ENCODE data around the gene RHD. TPM values are rescaled to one million over a fixed set of nuclear protein-coding genes. Genes with fewer than 3 reads are reported as not detected.

Gene RHD
- total and polyA plus RNA-seq, 3 donors from 2014 or later, result 0.34 to 0.50 (median 0.47) TPM

DNA sequence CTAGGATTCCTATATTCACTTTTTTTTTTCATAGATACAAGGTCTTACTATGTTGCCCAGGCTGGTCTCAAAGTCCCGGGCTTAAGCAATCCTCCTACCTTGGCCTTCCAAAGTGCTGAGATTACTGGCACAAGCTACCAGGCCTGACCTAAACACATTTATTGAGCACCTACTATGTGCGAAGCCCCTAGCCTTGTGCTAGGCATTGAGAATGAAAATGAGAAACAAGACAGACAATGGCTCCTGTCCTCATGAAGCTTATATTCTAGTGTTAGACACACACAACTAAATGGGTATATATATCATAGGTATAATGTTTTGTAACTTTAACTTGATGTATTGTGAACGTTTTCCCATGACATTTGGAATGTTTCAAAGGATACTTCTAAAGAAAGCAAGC lies 77.3 kb downstream of the RHD start:
- Histone ChIP-seq H3K9me3 (no peaks in the 10 kb centered on the region), H3K36me3 (ENCODE audit: low read depth, missing control alignments) (no peaks in the 10 kb centered on the region), H3K27me3 (no peaks in the 10 kb centered on the region), H3K4me3 (no peak overlapping the region), H3K27ac (no peak overlapping the region), H3K4me1 (no peaks in the 10 kb centered on the region)
- intact Hi-C loops (cut with DNase I; ENCODE audit: low total_unique reads), result no loop called here
- no peak for DNase-seq
- WGBS, 2 donors, result 94 to 95% methylated on average over 3 of the region's 3 CpGs
- TF ChIP-seq, protein P1, sequence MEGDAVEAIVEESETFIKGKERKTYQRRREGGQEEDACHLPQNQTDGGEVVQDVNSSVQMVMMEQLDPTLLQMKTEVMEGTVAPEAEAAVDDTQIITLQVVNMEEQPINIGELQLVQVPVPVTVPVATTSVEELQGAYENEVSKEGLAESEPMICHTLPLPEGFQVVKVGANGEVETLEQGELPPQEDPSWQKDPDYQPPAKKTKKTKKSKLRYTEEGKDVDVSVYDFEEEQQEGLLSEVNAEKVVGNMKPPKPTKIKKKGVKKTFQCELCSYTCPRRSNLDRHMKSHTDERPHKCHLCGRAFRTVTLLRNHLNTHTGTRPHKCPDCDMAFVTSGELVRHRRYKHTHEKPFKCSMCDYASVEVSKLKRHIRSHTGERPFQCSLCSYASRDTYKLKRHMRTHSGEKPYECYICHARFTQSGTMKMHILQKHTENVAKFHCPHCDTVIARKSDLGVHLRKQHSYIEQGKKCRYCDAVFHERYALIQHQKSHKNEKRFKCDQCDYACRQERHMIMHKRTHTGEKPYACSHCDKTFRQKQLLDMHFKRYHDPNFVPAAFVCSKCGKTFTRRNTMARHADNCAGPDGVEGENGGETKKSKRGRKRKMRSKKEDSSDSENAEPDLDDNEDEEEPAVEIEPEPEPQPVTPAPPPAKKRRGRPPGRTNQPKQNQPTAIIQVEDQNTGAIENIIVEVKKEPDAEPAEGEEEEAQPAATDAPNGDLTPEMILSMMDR (IDR thresholded peaks at IDR 0.05), result no peak
- TF ChIP-seq POLR2A (IDR thresholded peaks at IDR 0.05), result no peak

DNA sequence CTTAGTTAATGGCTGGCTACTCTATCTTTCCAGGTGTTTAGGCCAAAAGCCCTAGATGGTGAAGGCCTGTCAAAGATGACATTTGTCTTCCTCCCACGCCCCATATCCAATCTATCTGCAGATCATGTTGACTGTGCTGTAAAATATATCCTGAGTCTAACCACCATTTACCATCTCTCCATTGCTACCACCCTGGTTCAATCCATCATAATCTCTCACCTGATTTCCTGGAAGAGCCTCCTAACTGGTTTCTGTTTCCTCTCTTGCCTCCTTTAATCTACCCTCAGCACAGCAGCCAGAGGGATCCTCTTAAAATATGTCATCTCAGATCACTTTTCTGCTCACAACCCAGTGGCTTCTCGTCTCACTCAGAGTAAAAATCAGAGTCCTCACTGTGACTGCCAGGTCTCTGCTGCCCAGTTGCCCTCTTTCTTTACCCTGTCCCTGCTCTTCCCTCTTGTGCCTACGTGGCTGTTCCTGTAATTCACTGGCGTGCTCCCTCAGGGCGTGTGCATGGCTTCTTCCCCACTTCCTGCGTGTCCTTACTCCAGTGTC lies 83.6 kb downstream of the RHD start:
- no peaks in the 10 kb centered on the region for H3K27me3 ChIP-seq
- TF ChIP-seq, protein P1 (IDR thresholded peaks at IDR 0.05), result no peak
- no peak for TF ChIP-seq POLR2A (IDR thresholded peaks at IDR 0.05)
- H3K36me3 ChIP-seq (ENCODE audit: low read depth, missing control alignments), result no peaks in the 10 kb centered on the region
- H3K4me1 ChIP-seq, result no peaks in the 10 kb centered on the region
- H3K4me3 ChIP-seq, result no peak overlapping the region
- 91 to 92% methylated on average over 6 of the region's 6 CpGs for WGBS, 2 donors
- H3K9me3 ChIP-seq, result no peaks in the 10 kb centered on the region
- no peak for DNase-seq
- H3K27ac ChIP-seq, result no peak overlapping the region
- intact Hi-C loops (cut with DNase I; ENCODE audit: low total_unique reads), result no loop called here

DNA sequence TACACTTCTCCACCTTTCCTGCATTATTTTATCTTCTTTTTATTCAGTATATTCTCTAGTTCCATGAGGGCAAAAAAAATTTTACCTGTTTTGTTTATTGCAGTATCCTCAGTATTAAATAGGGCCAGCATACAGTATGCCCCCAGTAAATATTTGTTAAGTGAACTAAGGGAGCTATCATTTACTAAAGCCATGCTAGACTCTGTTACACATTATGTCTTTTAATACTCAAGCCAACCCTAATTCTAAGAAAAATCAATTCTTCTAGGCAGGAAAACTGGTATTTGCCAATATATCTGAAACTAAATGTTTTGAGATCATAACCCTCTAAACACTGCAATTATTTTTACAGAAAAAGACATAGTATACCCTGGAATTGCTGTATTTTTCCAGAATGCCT lies 84.1 kb downstream of the RHD start:
- no peak for DNase-seq
- no peaks in the 10 kb centered on the region for H3K9me3 ChIP-seq
- TF ChIP-seq, protein P1 (IDR thresholded peaks at IDR 0.05), result no peak
- TF ChIP-seq POLR2A (IDR thresholded peaks at IDR 0.05), result no peak
- no peaks in the 10 kb centered on the region for H3K4me1 ChIP-seq
- H3K27me3 ChIP-seq, result no peaks in the 10 kb centered on the region
- no peaks in the 10 kb centered on the region for H3K36me3 ChIP-seq (ENCODE audit: low read depth, missing control alignments)
- no peak overlapping the region for H3K27ac ChIP-seq
- intact Hi-C loops (cut with DNase I; ENCODE audit: low total_unique reads), result no loop called here
- H3K4me3 ChIP-seq, result no peak overlapping the region

GRCh38 chr1:25356848-25357247 lies 84.5 kb downstream of the RHD start:
- H3K36me3 ChIP-seq (ENCODE audit: low read depth, missing control alignments), result no peaks in the 10 kb centered on the region
- no peaks in the 10 kb centered on the region for H3K27me3 ChIP-seq
- H3K27ac ChIP-seq, result no peak overlapping the region
- WGBS, 2 donors, result 95 to 96% methylated on average over 1 of the region's 1 CpG
- no peak for TF ChIP-seq POLR2A (IDR thresholded peaks at IDR 0.05)
- TF ChIP-seq, protein P1 (IDR thresholded peaks at IDR 0.05), result no peak
- intact Hi-C loops (cut with DNase I; ENCODE audit: low total_unique reads), result no loop called here
- DNase-seq, result no peak
- no peaks in the 10 kb centered on the region for H3K4me1 ChIP-seq
- no peak overlapping the region for H3K4me3 ChIP-seq
- H3K9me3 ChIP-seq, result no peaks in the 10 kb centered on the region

Measured in testis (tissue), 3 donors.